Measurements from ENCODE around the gene ATP5F1D.

DNA sequence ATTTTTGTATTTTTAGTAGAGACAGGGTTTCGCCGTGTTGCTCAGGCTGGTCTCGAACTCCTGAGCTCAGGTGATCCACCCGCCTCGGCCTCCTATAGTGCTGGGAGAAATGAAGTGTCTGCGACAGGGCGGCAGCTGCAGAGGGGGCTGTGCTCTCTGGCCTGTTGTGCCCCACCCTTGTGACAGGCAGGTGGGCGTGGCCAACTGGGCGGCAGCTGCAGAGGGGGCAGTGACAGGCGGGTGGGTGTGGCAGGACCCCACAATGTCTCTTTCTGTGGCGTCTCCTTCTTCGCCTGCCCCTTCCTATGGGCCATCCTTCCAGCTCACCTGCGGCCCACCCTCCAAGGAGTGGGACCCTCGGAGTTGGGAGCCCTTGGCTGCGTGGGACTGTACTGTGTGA lies 24.2 kb upstream of the ATP5F1D start:
- TF ChIP-seq, protein P1, sequence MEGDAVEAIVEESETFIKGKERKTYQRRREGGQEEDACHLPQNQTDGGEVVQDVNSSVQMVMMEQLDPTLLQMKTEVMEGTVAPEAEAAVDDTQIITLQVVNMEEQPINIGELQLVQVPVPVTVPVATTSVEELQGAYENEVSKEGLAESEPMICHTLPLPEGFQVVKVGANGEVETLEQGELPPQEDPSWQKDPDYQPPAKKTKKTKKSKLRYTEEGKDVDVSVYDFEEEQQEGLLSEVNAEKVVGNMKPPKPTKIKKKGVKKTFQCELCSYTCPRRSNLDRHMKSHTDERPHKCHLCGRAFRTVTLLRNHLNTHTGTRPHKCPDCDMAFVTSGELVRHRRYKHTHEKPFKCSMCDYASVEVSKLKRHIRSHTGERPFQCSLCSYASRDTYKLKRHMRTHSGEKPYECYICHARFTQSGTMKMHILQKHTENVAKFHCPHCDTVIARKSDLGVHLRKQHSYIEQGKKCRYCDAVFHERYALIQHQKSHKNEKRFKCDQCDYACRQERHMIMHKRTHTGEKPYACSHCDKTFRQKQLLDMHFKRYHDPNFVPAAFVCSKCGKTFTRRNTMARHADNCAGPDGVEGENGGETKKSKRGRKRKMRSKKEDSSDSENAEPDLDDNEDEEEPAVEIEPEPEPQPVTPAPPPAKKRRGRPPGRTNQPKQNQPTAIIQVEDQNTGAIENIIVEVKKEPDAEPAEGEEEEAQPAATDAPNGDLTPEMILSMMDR (IDR thresholded peaks at IDR 0.05) = no peak
- TF ChIP-seq POLR2A (IDR thresholded peaks at IDR 0.05) (no peak), EP300 (IDR thresholded peaks at IDR 0.05) (no peak), POLR2AphosphoS5 (IDR thresholded peaks at IDR 0.05) (no peak)

All from suprapubic skin (tissue), 4 donors.